LNCaP clone FGC (cell line): ENCODE data around the gene S100A7.

ENCODE experiments used
- DNase-seq: peaks from one replicate; pipeline ENCODE4 v3.0.0-alpha.2; 2011; ENCODE audit warnings: low read depth
- H3K4me3 ChIP-seq: 2 replicates; pipeline ENCODE4 v1.5.1; 2011; ENCODE audit warnings: mild to moderate bottlenecking, low read depth, low read length, control low read depth
- TF ChIP-seq, protein P1 (sequence below): IDR thresholded peaks from 2 replicates; pipeline ENCODE4 v1.5.1; 2012; ENCODE audit warnings: mild to moderate bottlenecking; ENCODE audit not compliant: control insufficient read depth, insufficient read depth; ENCODE audit errors: extremely low read depth

Gene S100A7

DNA sequence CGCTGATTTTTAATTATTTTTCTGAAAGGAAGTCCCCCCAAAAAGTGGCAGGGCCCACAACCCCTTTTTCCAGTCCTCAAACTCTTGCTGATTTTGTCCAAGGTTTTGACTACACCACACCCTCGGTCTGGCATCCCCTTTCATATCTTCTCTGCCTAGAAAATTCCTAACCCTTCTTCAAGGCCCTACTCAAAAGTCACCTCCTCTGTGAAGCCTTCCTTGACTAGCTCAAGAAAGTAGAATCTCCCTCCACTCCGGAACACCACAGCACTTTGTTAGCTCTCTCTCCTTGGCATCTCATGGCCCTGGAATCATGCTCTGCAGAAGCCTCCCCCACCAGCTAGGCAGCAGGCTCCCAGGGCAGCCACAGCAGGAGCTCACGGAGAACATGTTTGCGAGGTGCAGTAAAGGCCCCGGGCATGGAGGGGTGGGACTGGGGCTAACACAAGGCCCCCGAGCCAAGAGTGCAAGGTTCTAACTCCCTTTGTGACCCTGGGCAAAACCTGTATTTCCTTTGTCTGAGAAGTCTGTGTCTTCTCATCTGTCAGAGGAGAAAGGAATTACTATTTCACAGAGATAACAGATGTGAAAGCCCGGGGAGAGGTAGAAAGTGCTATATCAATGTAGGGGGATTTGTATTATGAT lies 17.7 kb upstream of the S100A7 start:
- no peak for DNase-seq
- TF ChIP-seq, protein P1, sequence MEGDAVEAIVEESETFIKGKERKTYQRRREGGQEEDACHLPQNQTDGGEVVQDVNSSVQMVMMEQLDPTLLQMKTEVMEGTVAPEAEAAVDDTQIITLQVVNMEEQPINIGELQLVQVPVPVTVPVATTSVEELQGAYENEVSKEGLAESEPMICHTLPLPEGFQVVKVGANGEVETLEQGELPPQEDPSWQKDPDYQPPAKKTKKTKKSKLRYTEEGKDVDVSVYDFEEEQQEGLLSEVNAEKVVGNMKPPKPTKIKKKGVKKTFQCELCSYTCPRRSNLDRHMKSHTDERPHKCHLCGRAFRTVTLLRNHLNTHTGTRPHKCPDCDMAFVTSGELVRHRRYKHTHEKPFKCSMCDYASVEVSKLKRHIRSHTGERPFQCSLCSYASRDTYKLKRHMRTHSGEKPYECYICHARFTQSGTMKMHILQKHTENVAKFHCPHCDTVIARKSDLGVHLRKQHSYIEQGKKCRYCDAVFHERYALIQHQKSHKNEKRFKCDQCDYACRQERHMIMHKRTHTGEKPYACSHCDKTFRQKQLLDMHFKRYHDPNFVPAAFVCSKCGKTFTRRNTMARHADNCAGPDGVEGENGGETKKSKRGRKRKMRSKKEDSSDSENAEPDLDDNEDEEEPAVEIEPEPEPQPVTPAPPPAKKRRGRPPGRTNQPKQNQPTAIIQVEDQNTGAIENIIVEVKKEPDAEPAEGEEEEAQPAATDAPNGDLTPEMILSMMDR, result no peak
- no peak overlapping the region for H3K4me3 ChIP-seq

- no peak overlapping the region for H3K4me3 ChIP-seq
- TF ChIP-seq, protein P1, result no peak
- DNase-seq, result no peak
These were observed 16.1 kb upstream of the S100A7 start for GRCh38 chr1:153476491-153477093.

DNA sequence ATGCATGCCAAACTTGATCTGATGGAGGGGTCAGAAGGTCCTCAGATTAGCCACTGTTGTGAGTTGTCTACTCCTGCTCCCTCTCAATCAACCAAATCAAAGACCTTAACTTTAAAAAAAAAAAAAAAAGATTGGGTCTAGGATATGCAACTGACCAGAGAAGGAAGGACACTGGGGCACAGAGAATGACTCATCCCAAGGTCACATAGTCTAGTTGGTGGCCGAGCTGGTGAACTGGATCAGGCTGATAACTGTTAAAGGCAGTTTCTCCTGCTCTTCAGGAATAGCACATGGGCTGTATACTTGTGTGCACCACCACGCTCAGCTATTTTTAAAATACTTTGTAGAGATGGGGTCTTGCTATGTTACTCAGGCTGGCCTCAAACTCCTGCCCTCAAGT lies 14.8 kb upstream of the S100A7 start:
- DNase-seq, result no peak
- TF ChIP-seq, protein P1, result no peak
- no peak overlapping the region for H3K4me3 ChIP-seq

DNA sequence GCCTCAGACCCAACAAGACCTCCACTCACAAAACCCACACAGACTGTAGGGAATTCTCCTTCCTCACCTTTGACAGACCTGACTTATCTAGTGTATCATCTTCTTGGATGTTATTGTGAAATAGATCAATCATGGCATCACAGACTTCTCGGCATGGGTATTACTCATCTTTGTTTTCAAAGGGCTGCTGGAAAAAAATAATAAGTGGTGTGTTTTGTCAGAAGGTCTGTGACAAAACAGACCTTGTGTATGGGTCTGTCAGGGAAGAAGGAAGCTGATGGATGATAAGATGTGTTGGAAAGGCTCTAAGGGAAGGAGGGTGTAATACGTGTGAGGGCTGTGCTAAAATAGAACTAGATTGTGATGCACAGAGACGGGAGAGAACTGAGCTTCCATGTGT lies 13.9 kb upstream of the S100A7 start:
- no peak overlapping the region for H3K4me3 ChIP-seq
- TF ChIP-seq, protein P1, result no peak
- DNase-seq, result no peak

DNA sequence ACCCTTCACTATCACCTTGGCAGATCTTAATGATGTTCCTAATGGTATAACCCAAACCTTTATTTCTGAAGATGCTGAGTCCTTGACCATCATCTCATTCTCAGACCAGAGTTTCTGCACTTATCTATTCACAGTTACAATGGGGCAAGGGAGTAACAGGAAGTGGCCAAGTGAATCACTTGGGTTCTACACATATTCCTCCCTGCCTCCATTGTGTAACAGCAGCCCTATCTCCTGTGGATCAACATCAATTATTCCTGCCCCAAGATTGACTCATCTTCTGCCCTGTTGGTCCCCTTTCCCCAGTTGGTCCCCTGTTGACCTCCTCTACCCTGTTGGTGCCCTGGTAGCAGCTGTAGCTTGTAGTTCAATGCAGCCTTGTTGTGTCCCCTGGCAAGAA lies 10.3 kb upstream of the S100A7 start:
- DNase-seq, result no peak
- TF ChIP-seq, protein P1, result no peak
- no peak overlapping the region for H3K4me3 ChIP-seq

DNA sequence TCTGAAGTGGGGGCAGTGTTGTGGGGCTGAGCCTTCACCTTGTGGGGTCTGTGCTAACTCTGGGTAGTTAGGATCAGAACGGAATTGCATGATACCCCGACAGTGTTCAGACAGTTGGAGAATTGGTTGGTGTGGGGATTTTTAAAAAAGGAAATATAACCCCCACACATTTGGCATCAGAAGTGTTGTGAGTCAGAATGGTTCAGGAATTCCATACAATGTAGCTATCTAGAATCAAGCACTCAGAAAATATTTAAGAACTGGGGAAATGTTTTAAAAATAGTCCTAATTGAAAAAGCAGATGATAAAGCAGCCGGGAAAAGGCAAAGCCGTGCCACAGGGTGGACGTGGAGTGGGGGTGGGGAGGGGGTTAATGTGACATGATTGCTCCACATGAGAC lies 6.5 kb upstream of the S100A7 start:
- TF ChIP-seq, protein P1, result no peak
- no peak overlapping the region for H3K4me3 ChIP-seq
- DNase-seq, result no peak
